ENCODE results near the gene F2RL1. TPM values are rescaled to one million over a fixed set of nuclear protein-coding genes. Genes with fewer than 3 reads are reported as not detected.

Gene F2RL1
- total and polyA plus RNA-seq, 2 of the 13 experiments (the other 11 are each of a cell fraction or from before 2014, with no cell fraction given) = 9.9 to 23.0 TPM

DNA sequence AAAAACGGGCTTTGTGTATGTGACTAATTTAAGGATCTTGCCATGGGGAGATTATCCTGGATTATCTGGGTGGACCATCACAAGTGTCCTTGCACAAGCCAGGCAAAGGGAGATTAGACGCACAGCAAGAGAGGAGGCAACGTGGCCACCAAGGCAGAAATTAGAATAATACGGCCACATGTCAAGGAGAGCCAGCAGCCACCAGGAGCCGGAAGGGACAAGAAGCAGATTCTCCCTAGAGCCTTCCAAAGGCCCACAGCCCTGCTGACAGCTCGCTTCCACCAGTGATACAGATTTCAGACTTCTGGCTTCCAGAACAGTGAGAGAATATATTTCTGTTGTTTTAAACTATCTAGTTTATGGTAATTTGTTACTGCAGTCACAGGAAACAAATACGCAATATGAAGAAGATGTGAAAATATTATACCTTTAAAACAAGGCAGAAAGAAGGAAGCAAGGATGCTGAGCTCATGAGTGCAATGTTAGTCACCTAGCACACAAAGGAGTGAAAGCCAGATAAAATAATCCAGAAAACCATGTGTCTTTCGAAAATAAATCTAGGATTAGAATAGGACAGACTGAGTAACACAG is 28.7 kb upstream of the F2RL1 start:
- in situ Hi-C loops (cut with HindIII; ENCODE audit: extremely low pct_ligation_motif_present, low pct_unique_long_range_greater_than_20kb) (no loop called here), intact Hi-C loops (cut with micrococcal nuclease; ENCODE audit: unreplicated experiment) (loop anchor here (2.0 kb wide), 1 partner anchor 17 kb away; no protein-coding TSS in a partner anchor)
- Histone ChIP-seq H4K20me1 (ENCODE audit: insufficient read depth, low read length) (no peaks in the 10 kb centered on the region), H3K79me2 (ENCODE audit: insufficient read depth, low read length) (no peaks in the 10 kb centered on the region), H3K4me2 (ENCODE audit: low read depth, low read length) (no peak overlapping the region), H3K9ac (ENCODE audit: insufficient read depth, low read depth, low read length) (no peak overlapping the region), H2AFZ (ENCODE audit: low read length) (no peak overlapping the region), H3K4me1 (ENCODE audit: insufficient read depth, low read length) (peaks cover 55% of the 10 kb centered on the region), H3K4me3 (replicated peaks in 1 of 3; ENCODE audit: insufficient read depth in 1 of 3, low read depth in 2 of 3, low read length in 3 of 3) (no peak overlapping the region), H3K9me3 (ENCODE audit: low read length) (no peaks in the 10 kb centered on the region), H3K36me3 (replicated peaks in 1 of 2; ENCODE audit: control insufficient read depth in 1 of 2, insufficient read depth in 2 of 2, low read length in 2 of 2) (no peaks in the 10 kb centered on the region), H3K27me3 (ENCODE audit: control insufficient read depth in 1 of 2, insufficient read depth in 2 of 2, low read length in 2 of 2) (no peaks in the 10 kb centered on the region), H3K27ac (ENCODE audit: extremely low read length, insufficient read depth, low read length) (no peak overlapping the region)
- ChIA-PET POLR2A (interaction anchor here (1.0 to 2.4 kb wide), 5 partner anchors 12 to 34 kb away, joined by 3 to 48 read pairs (median 5); partner anchors contain the start of gene F2RL1), CTCF (ENCODE audit: low intra/inter-chr PET ratio, low total read pairs) (no interaction called here)
- 43% methylated on average over 8 of the region's 8 CpGs for WGBS (ENCODE audit: low lambda C conversion rate)
- no peak for DNase-seq (ENCODE audit: low spot score)
- ATAC-seq = no peak
- TF ChIP-seq GMEB2 (CRISPR knock-in tag; IDR thresholded peaks at IDR 0.05; ENCODE audit: low read depth) (no peak), JUNB (CRISPR knock-in tag; IDR thresholded peaks at IDR 0.05; ENCODE audit: borderline replicate concordance) (no peak), ELF1 (CRISPR knock-in tag; IDR thresholded peaks at IDR 0.05) (no peak), PAX8 (CRISPR knock-in tag; IDR thresholded peaks at IDR 0.05; ENCODE audit: borderline replicate concordance) (no peak), RARG (CRISPR knock-in tag; IDR thresholded peaks at IDR 0.05; ENCODE audit: low read depth) (no peak), NR2F1 (CRISPR knock-in tag; IDR thresholded peaks at IDR 0.05) (no peak), JARID2 (CRISPR knock-in tag; IDR thresholded peaks at IDR 0.05; ENCODE audit: insufficient replicate concordance) (no peak), ZNF639 (CRISPR knock-in tag; conservative IDR thresholded peaks at IDR 0.05) (no peak), PCBP2 (optimal IDR thresholded peaks at IDR 0.05; ENCODE audit: low read depth, low read length, poor library complexity, severe bottlenecking) (no peak), IKZF1 (IDR thresholded peaks at IDR 0.05) (no peak), ZSCAN5A (CRISPR knock-in tag; IDR thresholded peaks at IDR 0.05; ENCODE audit: borderline replicate concordance) (no peak), RBAK (CRISPR knock-in tag; IDR thresholded peaks at IDR 0.05) (no peak), FOXK1 (CRISPR knock-in tag; IDR thresholded peaks at IDR 0.05; ENCODE audit: borderline replicate concordance, low read depth) (no peak)
- TF ChIP-seq, protein P1, sequence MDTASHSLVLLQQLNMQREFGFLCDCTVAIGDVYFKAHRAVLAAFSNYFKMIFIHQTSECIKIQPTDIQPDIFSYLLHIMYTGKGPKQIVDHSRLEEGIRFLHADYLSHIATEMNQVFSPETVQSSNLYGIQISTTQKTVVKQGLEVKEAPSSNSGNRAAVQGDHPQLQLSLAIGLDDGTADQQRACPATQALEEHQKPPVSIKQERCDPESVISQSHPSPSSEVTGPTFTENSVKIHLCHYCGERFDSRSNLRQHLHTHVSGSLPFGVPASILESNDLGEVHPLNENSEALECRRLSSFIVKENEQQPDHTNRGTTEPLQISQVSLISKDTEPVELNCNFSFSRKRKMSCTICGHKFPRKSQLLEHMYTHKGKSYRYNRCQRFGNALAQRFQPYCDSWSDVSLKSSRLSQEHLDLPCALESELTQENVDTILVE (CRISPR knock-in tag; IDR thresholded peaks at IDR 0.05) = no peak
- TF ChIP-seq, protein P2, sequence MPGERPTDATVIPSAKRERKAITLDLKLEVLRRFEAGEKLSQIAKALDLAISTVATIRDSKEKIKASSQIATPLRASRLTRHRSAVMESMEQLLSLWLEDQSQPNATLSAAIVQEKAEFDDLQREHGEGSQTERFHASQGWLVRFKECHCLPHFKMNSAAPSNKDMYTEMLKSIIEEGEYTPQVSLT (CRISPR knock-in tag; IDR thresholded peaks at IDR 0.05; ENCODE audit: borderline replicate concordance, low read depth) = no peak
- no peak for FAIRE-seq
- TSS peak; percentile 61 for BruUV-seq (replicated peaks)

Measured in HepG2 (cell line).